C4-2B (cell line): Measurements from ENCODE around the gene UBE2QL1.

Experiments
- H3K27ac ChIP-seq: fragments of 450-650 bp; 2 replicates; pipeline ENCODE4 v1.5.1; 2017
- ZFX ChIP-seq: fragments of 450-650 bp; IDR thresholded peaks from 2 replicates; pipeline ENCODE4 v1.6.1; 2017
- TF ChIP-seq, protein P1 (sequence below): fragments of 450-650 bp; conservative IDR thresholded peaks from 2 replicates; pipeline ENCODE4 v1.5.1; 2017; ENCODE audit warnings: mild to moderate bottlenecking

UBE2QL1 gene

GRCh38 chr5:6448622-6449464 is at the start of gene UBE2QL1:
UBE2QL1 (plus strand) TSS chr5:6448859; CDS start chr5:6448894, 35 bp downstream.
- TF ChIP-seq ZFX: no peak
- TF ChIP-seq, protein P1, sequence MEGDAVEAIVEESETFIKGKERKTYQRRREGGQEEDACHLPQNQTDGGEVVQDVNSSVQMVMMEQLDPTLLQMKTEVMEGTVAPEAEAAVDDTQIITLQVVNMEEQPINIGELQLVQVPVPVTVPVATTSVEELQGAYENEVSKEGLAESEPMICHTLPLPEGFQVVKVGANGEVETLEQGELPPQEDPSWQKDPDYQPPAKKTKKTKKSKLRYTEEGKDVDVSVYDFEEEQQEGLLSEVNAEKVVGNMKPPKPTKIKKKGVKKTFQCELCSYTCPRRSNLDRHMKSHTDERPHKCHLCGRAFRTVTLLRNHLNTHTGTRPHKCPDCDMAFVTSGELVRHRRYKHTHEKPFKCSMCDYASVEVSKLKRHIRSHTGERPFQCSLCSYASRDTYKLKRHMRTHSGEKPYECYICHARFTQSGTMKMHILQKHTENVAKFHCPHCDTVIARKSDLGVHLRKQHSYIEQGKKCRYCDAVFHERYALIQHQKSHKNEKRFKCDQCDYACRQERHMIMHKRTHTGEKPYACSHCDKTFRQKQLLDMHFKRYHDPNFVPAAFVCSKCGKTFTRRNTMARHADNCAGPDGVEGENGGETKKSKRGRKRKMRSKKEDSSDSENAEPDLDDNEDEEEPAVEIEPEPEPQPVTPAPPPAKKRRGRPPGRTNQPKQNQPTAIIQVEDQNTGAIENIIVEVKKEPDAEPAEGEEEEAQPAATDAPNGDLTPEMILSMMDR: no peak
- no peak within 1 kb of the TSS for H3K27ac ChIP-seq

GRCh38 chr5:6399980-6400910 is 48.4 kb upstream of the UBE2QL1 start:
- no peak overlapping the region for H3K27ac ChIP-seq
- no peak for TF ChIP-seq ZFX
- TF ChIP-seq, protein P1: no peak

GRCh38 chr5:6401410-6401809 is 47.2 kb upstream of the UBE2QL1 start:
- TF ChIP-seq, protein P1: no peak
- no peak for TF ChIP-seq ZFX
- H3K27ac ChIP-seq: no peak overlapping the region

DNA sequence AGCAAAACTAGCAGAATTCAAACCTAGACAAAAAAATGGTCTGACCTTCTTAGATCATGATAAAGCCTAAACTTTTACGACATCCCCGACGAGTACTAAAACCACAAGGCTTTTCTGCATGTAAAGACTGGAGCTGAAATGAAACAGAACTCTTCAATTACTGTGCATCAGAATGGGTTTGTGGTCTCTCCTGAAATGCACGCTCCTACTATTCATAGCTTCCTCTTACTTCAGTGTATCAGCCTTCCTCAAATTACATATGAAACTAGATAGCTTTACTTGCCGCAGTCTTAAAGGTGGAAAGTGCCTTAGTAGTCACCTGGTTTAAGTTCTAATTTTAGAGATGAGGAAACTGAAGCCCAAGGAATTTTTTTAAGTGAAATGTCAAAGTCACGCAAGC is 45.7 kb upstream of the UBE2QL1 start:
- TF ChIP-seq, protein P1: no peak
- TF ChIP-seq ZFX: no peak

GRCh38 chr5:6403416-6403815 is 45.2 kb upstream of the UBE2QL1 start:
- H3K27ac ChIP-seq: no peak overlapping the region
- TF ChIP-seq, protein P1: no peak

More for the DNA sequence above, 45.7 kb upstream of the UBE2QL1 start:
- no peak overlapping the region for H3K27ac ChIP-seq

DNA sequence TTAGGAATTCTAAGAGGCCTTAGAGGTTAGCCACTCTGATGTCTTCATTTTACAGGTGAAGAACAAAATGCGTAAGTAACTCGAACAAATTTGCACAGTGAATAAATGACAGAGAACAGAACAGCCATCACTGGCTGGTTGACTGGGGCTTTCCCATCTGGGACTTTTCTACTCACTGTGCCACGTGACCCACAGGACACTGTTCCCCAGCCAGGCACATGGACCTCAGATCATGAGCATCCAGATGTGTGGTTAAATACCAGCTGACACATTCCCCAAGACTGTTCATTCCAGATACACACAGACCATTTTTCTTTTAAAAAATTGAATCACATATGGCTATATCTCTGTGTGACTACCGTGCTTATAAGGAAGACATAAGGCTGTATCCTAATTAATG is 44.5 kb upstream of the UBE2QL1 start:
- no peak overlapping the region for H3K27ac ChIP-seq
- TF ChIP-seq, protein P1: no peak
- no peak for TF ChIP-seq ZFX

DNA sequence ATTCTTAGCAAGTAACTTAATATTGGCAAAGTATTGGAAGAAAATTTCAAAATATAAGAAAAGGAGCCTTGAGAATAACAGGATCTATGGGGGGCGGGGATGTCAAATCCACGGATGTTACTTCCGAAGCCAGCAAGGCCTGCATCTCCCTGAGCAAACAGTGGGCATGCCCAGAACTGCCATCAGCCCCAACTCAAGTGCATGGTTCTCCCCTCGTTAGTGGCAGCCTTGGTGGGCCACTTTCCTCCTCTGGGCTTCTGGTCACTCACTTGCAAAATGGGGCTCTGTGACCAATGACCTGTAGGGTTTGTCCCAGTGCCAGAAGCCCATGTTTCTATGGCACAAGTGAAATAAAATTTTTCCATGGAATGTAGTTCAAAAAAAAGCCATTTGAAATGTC is 43.1 kb upstream of the UBE2QL1 start:
- H3K27ac ChIP-seq: no peak overlapping the region
- TF ChIP-seq, protein P1: no peak
- TF ChIP-seq ZFX: no peak
